Naive thymus-derived CD4-positive, alpha-beta T cell (primary cell): ENCODE measurements around the gene ARFRP1. TPM values are rescaled to one million over a fixed set of nuclear protein-coding genes. Genes with fewer than 3 reads are reported as not detected.

Source experiments
- ATAC-seq: fragments of 150-1000 bp; cut with Tn5 transposase; 2 replicates; pipeline ENCODE4 v1.10.0; 2021; ENCODE audit warnings: mild to moderate bottlenecking, moderate library complexity
- CTCF ChIA-PET: fragments of 350-600 bp; sonication (Branson Sonifier 250); formaldehyde crosslinking; loops from one replicate; lab custom pipeline; 2021; ENCODE audit warnings: antibody characterized with exemption; lab: Charles Lee
- POLR2A ChIA-PET: fragments of 350-600 bp; sonication (Branson Sonifier 250); formaldehyde crosslinking; loops from one replicate; lab custom pipeline; 2021; ENCODE audit warnings: antibody characterized with exemption, inconsistent platforms; lab: Charles Lee
- DNase-seq, 9 donors: peaks; one replicate each; pipeline versions ENCODE4 v3.0.0 to v3.0.0-alpha.2; 2020 to 2022; ENCODE audit warnings: mixed read lengths in 1 of 9
- H3K27ac ChIP-seq: one replicate; pipeline ENCODE4 v1.7.0; 2013; ENCODE audit warnings: mild to moderate bottlenecking, low read depth, low read length, moderate library complexity
- H3K27me3 ChIP-seq, 2 donors: one replicate each; pipeline ENCODE4 v1.7.0; 2013; ENCODE audit warnings: low read length in 2 of 2, mild to moderate bottlenecking in 2 of 2, moderate library complexity in 2 of 2; ENCODE audit not compliant: control insufficient read depth in 2 of 2, insufficient read depth in 2 of 2
- H3K36me3 ChIP-seq, 3 experiments: 1 replicate in 2 of 3; 2 replicates in 1 of 3; pipeline ENCODE4 v1.7.0; 2013; ENCODE audit warnings: low read length in 3 of 3, mild to moderate bottlenecking in 3 of 3, moderate library complexity in 1 of 3; ENCODE audit not compliant: insufficient read depth in 3 of 3, control insufficient read depth in 2 of 3
- H3K4me1 ChIP-seq, 2 donors: one replicate each; pipeline ENCODE4 v1.7.0; 2013; ENCODE audit warnings: low read length in 2 of 2, mild to moderate bottlenecking in 2 of 2, moderate library complexity in 1 of 2; ENCODE audit not compliant: control insufficient read depth in 2 of 2, insufficient read depth in 2 of 2
- H3K4me3 ChIP-seq: 2 replicates; pipeline ENCODE4 v1.7.0; 2013; ENCODE audit warnings: mild to moderate bottlenecking, low read length
- H3K9me3 ChIP-seq, 3 experiments: 1 replicate in 2 of 3; 2 replicates in 1 of 3; pipeline ENCODE4 v1.7.0; 2013; ENCODE audit warnings: low read length in 3 of 3; ENCODE audit not compliant: control insufficient read depth in 2 of 3
- H3K27ac Mint-ChIP-seq, 9 donors: one replicate each; pipeline ENCODE4 v1.8.0; 2020 to 2022; ENCODE audit warnings: mixed read lengths in 9 of 9, mild to moderate bottlenecking in 8 of 9, moderate library complexity in 5 of 9, inconsistent platforms in 2 of 9
- H3K27me3 Mint-ChIP-seq, 5 donors: one replicate each; pipeline ENCODE4 v1.8.0; 2021 to 2022; ENCODE audit warnings: mixed read lengths in 5 of 5, mild to moderate bottlenecking in 1 of 5
- H3K36me3 Mint-ChIP-seq, 5 donors: one replicate each; pipeline ENCODE4 v1.8.0; 2020 to 2022; ENCODE audit warnings: mixed read lengths in 5 of 5, mild to moderate bottlenecking in 3 of 5, inconsistent platforms in 1 of 5
- H3K4me1 Mint-ChIP-seq, 7 donors: one replicate each; pipeline ENCODE4 v1.8.0; 2020 to 2022; ENCODE audit warnings: mixed read lengths in 7 of 7, mild to moderate bottlenecking in 3 of 7, inconsistent platforms in 1 of 7
- H3K4me3 Mint-ChIP-seq, 10 donors: one replicate each; pipeline ENCODE4 v1.8.0; 2020 to 2022; ENCODE audit warnings: mild to moderate bottlenecking in 10 of 10, mixed read lengths in 10 of 10, moderate library complexity in 6 of 10, inconsistent platforms in 2 of 10
- H3K9me3 Mint-ChIP-seq, 11 donors: one replicate each; pipeline ENCODE4 v1.8.0; 2020 to 2022; ENCODE audit warnings: mixed read lengths in 11 of 11, mild to moderate bottlenecking in 4 of 11, inconsistent platforms in 1 of 11, moderate library complexity in 1 of 11
- intact Hi-C, 2 donors: fragments of 100-400 bp; cut with micrococcal nuclease; formaldehyde crosslinking; loops; one replicate each; pipeline ENCODE4 v1.15.1; 2023
- polyA plus RNA-seq, 2 donors: library from polyadenylated mRNA; unstranded; fragments of 300-500 nt; fragmentation: Illumina TruSeq; gene quantifications; one replicate each; pipeline ENCODE4 v1.2.3, GENCODE V29; 2021
- total RNA-seq, 6 experiments: library from RNA in 5 of 6; stranded (reverse) in 5 of 6; gene quantifications; 1 replicate in 5 of 6; 2 replicates in 1 of 6; pipeline ENCODE4 v1.2.3 and lab custom pipeline; 2021 to 2026

ARFRP1 gene
- total and polyA plus RNA-seq, 7 experiments from 2014 or later, result 55.4 to 108 (median 89.1) TPM

DNA sequence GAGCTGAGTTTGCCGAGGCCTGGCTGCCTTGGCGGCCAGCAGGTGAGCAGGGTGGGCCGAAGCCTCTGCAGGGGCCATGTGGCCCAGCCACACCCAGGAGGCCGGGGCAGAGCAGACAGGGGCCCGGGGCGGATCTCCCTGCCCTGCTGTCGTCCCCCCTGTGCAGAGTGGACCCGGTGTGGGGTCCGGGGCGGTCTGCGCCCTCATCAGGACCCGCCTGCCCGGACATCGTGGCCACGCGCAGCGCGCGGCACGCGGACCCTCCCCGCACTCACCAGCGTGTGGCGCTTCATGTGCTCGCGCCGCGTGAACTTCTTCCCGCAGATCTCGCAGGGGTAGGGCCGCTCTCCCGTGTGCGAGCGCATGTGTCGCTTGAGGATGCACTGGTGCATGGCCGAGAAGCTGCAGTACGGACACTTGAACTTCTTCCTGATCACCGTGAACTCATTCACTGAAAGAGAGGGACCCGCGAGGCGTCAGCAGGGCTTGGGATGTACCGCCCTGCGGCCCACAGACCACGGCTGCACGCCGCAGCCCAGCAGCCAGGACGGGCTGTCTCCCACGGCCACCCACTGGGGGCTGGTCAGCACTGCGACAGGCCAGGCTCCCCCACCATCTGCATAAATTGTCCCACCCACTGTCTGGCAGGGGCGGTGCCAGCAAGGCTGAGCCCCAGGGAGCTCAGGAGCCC lies 44.8 kb upstream of the ARFRP1 start:
- DNase-seq (no peak), ATAC-seq (no peak)
- Mint-ChIP-seq H3K4me1 (peaks cover 17 to 60% (median 34%) of the 10 kb centered on the region in 7 donors), H3K27me3 (peaks cover 0 to 6% (median 0%) of the 10 kb centered on the region in 5 donors), H3K9me3 (no peaks in the 10 kb centered on the region), H3K4me3 (peak overlapping the region in 3 of 10 donors; percentile 7 to 82 (median 69)), H3K27ac (peak overlapping the region in 4 of 9 donors; percentile 12 to 71 (median 58)), H3K36me3 (no peaks in the 10 kb centered on the region)
- no peaks in the 10 kb centered on the region for H3K9me3 ChIP-seq
- peaks cover 13 to 23% of the 10 kb centered on the region in 2 donors for H3K4me1 ChIP-seq
- POLR2A ChIA-PET, result interaction anchor here (0.6 to 5.2 kb wide), 3 partner anchors 16 to 45 kb away, joined by 3 to 37 read pairs (median 4); partner anchors contain the start of genes ARFRP1, LIME1 and ZGPAT
- H3K27ac ChIP-seq, result no peak overlapping the region
- no peak overlapping the region for H3K4me3 ChIP-seq
- CTCF ChIA-PET, result no interaction called here
- no peaks in the 10 kb centered on the region for H3K27me3 ChIP-seq
- no peaks in the 10 kb centered on the region for H3K36me3 ChIP-seq
- intact Hi-C loops, result no loop called here

DNA sequence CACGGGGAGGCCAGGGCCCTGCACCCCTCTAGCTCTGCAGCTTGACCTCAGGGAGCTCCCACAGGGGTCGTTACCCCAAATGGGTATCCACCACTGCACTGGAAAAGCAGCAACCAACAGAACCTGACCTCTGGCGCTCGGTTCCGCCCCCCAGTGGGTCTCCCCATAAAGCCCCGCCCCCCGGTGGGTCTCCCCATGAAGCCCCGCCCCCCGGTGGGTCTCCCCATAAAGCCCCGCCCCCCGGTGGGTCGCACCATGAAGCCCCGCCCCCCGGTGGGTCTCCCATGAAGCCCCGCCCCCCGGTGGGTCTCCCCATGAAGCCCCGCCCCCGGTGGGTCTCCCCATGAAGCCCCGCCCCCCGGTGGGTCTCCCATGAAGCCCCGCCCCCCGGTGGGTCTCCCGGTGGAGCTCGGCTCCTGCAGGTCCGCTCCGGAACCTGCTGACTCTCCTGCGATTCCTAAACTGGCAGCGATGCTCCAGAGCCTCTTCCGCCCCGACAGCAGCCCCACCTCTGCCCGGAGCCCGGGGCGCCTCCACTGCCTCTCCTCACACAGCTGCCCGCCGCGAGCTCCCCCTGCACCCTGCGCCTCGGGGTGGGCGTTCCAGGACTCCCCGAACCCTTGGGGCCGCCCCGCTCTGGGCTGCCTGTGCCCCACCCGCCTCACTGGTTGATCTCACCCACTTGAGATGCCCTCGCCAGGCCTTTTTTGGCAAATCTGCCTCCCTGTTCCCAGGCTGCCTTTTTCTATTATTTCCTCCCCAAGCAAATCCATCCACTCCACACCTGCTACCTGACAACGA lies 43.9 kb upstream of the ARFRP1 start:
- ATAC-seq (peak; percentile 2), DNase-seq (peak in 3 of 9 donors; percentile 8 to 17 (median 15))
- Mint-ChIP-seq H3K9me3 (no peaks in the 10 kb centered on the region), H3K27me3 (peaks cover 0 to 3% (median 0%) of the 10 kb centered on the region in 5 donors), H3K36me3 (no peaks in the 10 kb centered on the region), H3K27ac (peak overlapping the region in 8 of 9 donors; percentile 88 to 96 (median 93)), H3K4me3 (peak overlapping the region; percentile 69 to 83 (median 75)), H3K4me1 (peaks cover 15 to 54% (median 32%) of the 10 kb centered on the region in 7 donors)
- POLR2A ChIA-PET, result interaction anchor here (0.5 to 5.2 kb wide), 15 partner anchors 8 to 546 kb away, joined by 3 to 37 read pairs (median 4); partner anchors contain the start of genes ARFRP1, LIME1, SLC2A4RG and TPD52L2
- peak overlapping the region; percentile 50 for H3K4me3 ChIP-seq
- no peaks in the 10 kb centered on the region for H3K27me3 ChIP-seq
- CTCF ChIA-PET, result interaction anchor here (1.3 to 1.6 kb wide), 2 partner anchors 11 to 43 kb away, joined by 3 to 4 read pairs; partner anchors contain the start of genes ARFRP1 and ZGPAT
- H3K27ac ChIP-seq, result peak overlapping the region; percentile 71
- no peaks in the 10 kb centered on the region for H3K36me3 ChIP-seq
- peaks cover 13 to 23% of the 10 kb centered on the region in 2 donors for H3K4me1 ChIP-seq
- intact Hi-C loops, result loop anchor here (1.0 kb wide), 3 partner anchors 11 to 44 kb away; partner anchors contain the start of genes ARFRP1 (in 2 of the 2) and LIME1 (in 1 of the 2)
- H3K9me3 ChIP-seq, result no peaks in the 10 kb centered on the region

DNA sequence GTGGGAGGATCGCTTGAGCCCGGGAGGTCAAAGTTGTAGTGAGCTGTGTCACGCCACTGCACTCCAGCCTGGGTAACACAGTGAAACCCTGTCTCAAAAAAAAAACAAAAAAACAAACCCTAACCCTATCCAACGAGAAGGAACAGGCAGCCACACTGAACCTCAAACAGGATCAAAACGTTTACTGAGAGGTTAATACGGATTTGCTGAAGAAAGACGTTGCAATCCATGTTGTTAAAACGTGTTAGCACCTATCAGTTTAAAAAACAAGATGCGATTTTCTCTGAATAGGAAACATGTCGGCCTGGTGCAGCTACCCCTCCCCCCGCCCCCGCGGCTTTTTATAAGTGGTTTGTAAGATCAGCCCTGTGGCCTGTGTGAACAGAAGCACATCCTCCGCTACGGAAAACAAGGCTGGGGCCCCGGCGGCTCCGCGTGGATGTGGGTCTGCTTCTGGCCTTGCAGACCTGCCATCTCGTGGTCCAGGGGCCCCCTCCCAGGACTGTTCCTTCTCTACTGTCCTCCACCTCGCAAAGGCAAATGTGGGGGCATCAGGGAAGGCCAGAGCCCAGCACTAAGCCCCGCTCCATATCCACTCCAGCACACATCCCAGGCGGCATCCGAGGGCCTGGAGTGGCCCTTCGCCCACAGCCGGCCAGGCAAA lies 43.2 kb upstream of the ARFRP1 start:
- intact Hi-C loops, result loop anchor here (1.0 kb wide), 3 partner anchors 11 to 44 kb away; partner anchors contain the start of genes ARFRP1 (in 2 of the 2) and LIME1 (in 1 of the 2)
- peak overlapping the region; percentile 50 for H3K4me3 ChIP-seq
- H3K9me3 ChIP-seq, result no peaks in the 10 kb centered on the region
- H3K4me3 Mint-ChIP-seq, result peak overlapping the region; percentile 69 to 83 (median 75)
- H3K4me1 ChIP-seq, result peaks cover 13 to 23% of the 10 kb centered on the region in 2 donors
- H3K4me1 Mint-ChIP-seq, result peaks cover 12 to 50% (median 28%) of the 10 kb centered on the region in 7 donors
- no peaks in the 10 kb centered on the region for H3K27me3 ChIP-seq
- DNase-seq (peak in 8 of 9 donors; percentile 54 to 74 (median 66)), ATAC-seq (peak; percentile 84)
- H3K27ac Mint-ChIP-seq, result peak overlapping the region; percentile 78 to 96 (median 92)
- no peaks in the 10 kb centered on the region for H3K9me3 Mint-ChIP-seq
- no peaks in the 10 kb centered on the region for H3K36me3 ChIP-seq
- H3K27me3 Mint-ChIP-seq, result peaks cover 0 to 3% (median 0%) of the 10 kb centered on the region in 5 donors
- no peaks in the 10 kb centered on the region for H3K36me3 Mint-ChIP-seq
- ChIA-PET CTCF (interaction anchor here (1.3 to 1.6 kb wide), 4 partner anchors 10 to 43 kb away, joined by 3 to 6 read pairs (median 4); partner anchors contain the start of genes ARFRP1 and ZGPAT), POLR2A (interaction anchor here (0.7 to 5.2 kb wide), 15 partner anchors 8 to 229 kb away, joined by 3 to 37 read pairs (median 4); partner anchors contain the start of genes ARFRP1, LIME1, SLC2A4RG and TPD52L2)
- H3K27ac ChIP-seq, result peak overlapping the region; percentile 71

DNA sequence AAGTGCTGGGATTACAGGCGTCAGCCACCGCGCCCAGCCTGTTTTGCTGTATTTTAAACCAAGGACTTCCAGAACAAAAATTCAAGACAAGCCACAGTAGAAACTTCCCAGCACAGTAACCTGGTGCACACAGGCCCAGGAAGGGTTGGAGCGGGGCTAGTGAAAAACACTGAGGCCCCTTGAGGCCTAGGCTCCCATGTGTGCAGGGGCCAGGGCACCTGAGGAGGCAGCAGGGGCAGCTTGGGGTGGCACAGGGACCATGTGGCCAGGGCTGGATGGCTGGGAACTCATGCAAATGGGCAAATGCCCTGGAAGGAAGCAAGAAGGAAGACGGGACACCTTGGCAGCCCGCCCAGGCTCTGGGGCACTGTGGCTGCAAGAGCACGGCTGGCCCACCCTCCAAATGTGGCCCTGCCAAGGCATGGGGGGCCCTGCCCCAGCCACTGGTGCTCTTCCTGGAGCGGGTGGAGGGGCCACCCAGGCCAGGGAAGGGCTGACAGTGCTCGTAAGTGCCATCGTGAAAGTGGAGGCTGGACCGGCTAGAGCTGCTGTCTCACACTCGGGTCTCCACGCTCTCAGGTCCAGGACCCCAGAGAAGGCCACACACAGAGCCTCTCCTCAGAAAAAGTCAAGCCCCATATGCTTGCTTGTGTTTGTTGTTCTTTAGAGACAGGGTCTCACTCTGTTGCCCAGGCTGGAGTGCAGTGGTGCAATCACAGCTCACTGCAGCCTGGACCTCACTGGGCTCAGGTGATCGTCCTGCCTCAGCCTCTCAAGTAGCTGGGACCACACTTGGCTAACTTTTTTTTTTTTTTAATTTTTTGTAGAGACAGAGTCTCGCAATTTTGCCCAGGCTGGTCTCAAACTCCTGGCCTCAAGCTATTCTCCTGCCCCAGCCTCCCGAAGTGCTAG lies 42.1 kb upstream of the ARFRP1 start:
- H3K4me3 ChIP-seq, result no peak overlapping the region
- H3K27me3 ChIP-seq, result no peaks in the 10 kb centered on the region
- no peak overlapping the region for H3K27ac ChIP-seq
- POLR2A ChIA-PET, result interaction anchor here (0.6 to 5.2 kb wide), 8 partner anchors 9 to 228 kb away, joined by 3 to 37 read pairs (median 4); partner anchors contain the start of genes ARFRP1, LIME1, TPD52L2 and ZGPAT
- H3K27me3 Mint-ChIP-seq, result no peaks in the 10 kb centered on the region
- no peak for DNase-seq
- H3K36me3 ChIP-seq, result no peaks in the 10 kb centered on the region
- intact Hi-C loops, result no loop called here
- ATAC-seq, result no peak
- peak overlapping the region in 6 of 10 donors; percentile 14 to 82 (median 32) for H3K4me3 Mint-ChIP-seq
- CTCF ChIA-PET, result interaction anchor here (0.6 to 1.6 kb wide), 5 partner anchors 9 to 42 kb away, joined by 3 to 6 read pairs (median 4); partner anchors contain the start of genes ARFRP1 and ZGPAT
- no peaks in the 10 kb centered on the region for H3K9me3 ChIP-seq
- H3K36me3 Mint-ChIP-seq, result no peaks in the 10 kb centered on the region
- H3K4me1 Mint-ChIP-seq, result peaks cover 12 to 49% (median 28%) of the 10 kb centered on the region in 7 donors
- peak overlapping the region in 7 of 9 donors; percentile 41 to 95 (median 88) for H3K27ac Mint-ChIP-seq
- no peaks in the 10 kb centered on the region for H3K9me3 Mint-ChIP-seq
- H3K4me1 ChIP-seq, result peaks cover 13 to 23% of the 10 kb centered on the region in 2 donors

DNA sequence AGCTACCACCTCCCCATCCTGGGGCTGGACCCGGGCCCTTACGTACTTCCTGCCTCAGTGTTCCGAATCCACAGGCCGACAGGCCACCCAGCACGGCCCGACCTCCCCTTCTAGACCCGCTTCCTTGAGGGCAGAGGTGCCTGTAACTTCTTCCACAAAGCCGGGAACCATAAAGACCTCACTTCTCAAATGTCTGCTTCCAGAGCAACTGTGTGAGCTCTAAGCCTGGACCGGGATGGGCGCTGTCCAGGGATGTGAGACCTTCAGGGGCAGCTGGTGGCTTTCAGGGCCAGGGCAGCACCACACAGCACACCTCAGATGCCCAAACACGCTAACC lies 41.1 kb upstream of the ARFRP1 start:
- ChIA-PET POLR2A (interaction anchor here (0.5 to 0.9 kb wide), 2 partner anchors 8 to 12 kb away, joined by 3 to 4 read pairs; partner anchors contain the start of gene LIME1), CTCF (interaction anchor here (0.6 to 0.9 kb wide), 3 partner anchors 21 to 1631 kb away, joined by 3 read pairs; partner anchors contain the start of genes ARFRP1 and ZGPAT)
- Mint-ChIP-seq H3K4me1 (peaks cover 9 to 44% (median 24%) of the 10 kb centered on the region in 7 donors), H3K36me3 (no peaks in the 10 kb centered on the region), H3K27ac (peak overlapping the region in 7 of 9 donors; percentile 19 to 95 (median 50)), H3K9me3 (no peaks in the 10 kb centered on the region), H3K4me3 (no peak overlapping the region), H3K27me3 (no peaks in the 10 kb centered on the region)
- no peak for DNase-seq
- H3K27me3 ChIP-seq, result no peaks in the 10 kb centered on the region
- ATAC-seq, result no peak
- peaks cover 13 to 23% of the 10 kb centered on the region in 2 donors for H3K4me1 ChIP-seq
- no peak overlapping the region for H3K27ac ChIP-seq
- H3K9me3 ChIP-seq, result no peaks in the 10 kb centered on the region
- intact Hi-C loops, result no loop called here
- H3K4me3 ChIP-seq, result no peak overlapping the region
- no peaks in the 10 kb centered on the region for H3K36me3 ChIP-seq
